Neural cell (in vitro differentiated cells): ENCODE data around the gene OTULIN. TPM values are rescaled to one million over a fixed set of nuclear protein-coding genes. Genes with fewer than 3 reads are reported as not detected.

Experiments used
- H2AFZ ChIP-seq: fragments of 200-600, 300-800 bp; sonication (generic), shearing (Covaris generic); 2 replicates; pipeline ENCODE4 v1.6.0; 2014; ENCODE audit warnings: low read depth, mild to moderate bottlenecking, antibody characterized with exemption, low read length, moderate library complexity
- H3F3A ChIP-seq: fragments of 200-600 bp; shearing (Covaris generic); 2 replicates; pipeline ENCODE4 v1.6.1; 2016; ENCODE audit warnings: mild to moderate bottlenecking, moderate library complexity, mixed read lengths, antibody characterized with exemption, low read length; ENCODE audit not compliant: insufficient read depth, poor library complexity, severe bottlenecking
- H3K27ac ChIP-seq: fragments of 200-600, 300-800 bp; sonication (generic), shearing (Covaris generic); 2 replicates; pipeline ENCODE4 v1.5.1; 2014; ENCODE audit warnings: mild to moderate bottlenecking, low read length, moderate library complexity
- H3K27me3 ChIP-seq: fragments of 300-800, 200-600 bp; sonication (generic), shearing (Covaris generic); 2 replicates; pipeline ENCODE4 v1.6.0; 2014; ENCODE audit warnings: mild to moderate bottlenecking, low read depth, low read length, moderate library complexity; ENCODE audit not compliant: insufficient read depth
- H3K36me3 ChIP-seq: fragments of 300-800, 200-600 bp; sonication (generic), shearing (Covaris generic); 2 replicates; pipeline ENCODE4 v1.5.1; 2014; ENCODE audit warnings: mild to moderate bottlenecking, antibody characterized with exemption, low read length, moderate library complexity; ENCODE audit not compliant: insufficient read depth
- H3K4me2 ChIP-seq: fragments of 300-800, 200-600 bp; sonication (generic), shearing (Covaris generic); 2 replicates; pipeline ENCODE4 v1.6.0; 2014; ENCODE audit warnings: mild to moderate bottlenecking, low read length
- H3K4me3 ChIP-seq: fragments of 300-800, 200-600 bp; sonication (generic), shearing (Covaris generic); 2 replicates; pipeline ENCODE4 v1.5.1; 2014; ENCODE audit warnings: mild to moderate bottlenecking, low read length, moderate library complexity
- H3K79me2 ChIP-seq: fragments of 200-600 bp; shearing (Covaris generic); replicated peaks from 2 replicates; pipeline ENCODE4 v1.6.0; 2014; ENCODE audit warnings: mild to moderate bottlenecking, low read length, moderate library complexity; ENCODE audit not compliant: insufficient read depth
- H3K9ac ChIP-seq: fragments of 300-800, 200-600 bp; sonication (generic), shearing (Covaris generic); 2 replicates; pipeline ENCODE4 v1.6.1; 2016; ENCODE audit warnings: mild to moderate bottlenecking, low read length, mixed read lengths
- H3K9me2 ChIP-seq: fragments of 200-600 bp; shearing (Covaris generic); 2 replicates; pipeline ENCODE4 v1.6.1; 2016; ENCODE audit warnings: mild to moderate bottlenecking, low read length, mixed read lengths; ENCODE audit not compliant: insufficient read depth
- H3K9me3 ChIP-seq: fragments of 200-600, 300-800 bp; sonication (generic), shearing (Covaris generic); 2 replicates; pipeline ENCODE4 v1.6.1; 2016; ENCODE audit warnings: mild to moderate bottlenecking, mixed run types, low read length, moderate library complexity, mixed read lengths
- H4K20me1 ChIP-seq: fragments of 200-600 bp; shearing (Covaris generic); 2 replicates; pipeline ENCODE4 v1.6.1; 2016; ENCODE audit warnings: mild to moderate bottlenecking, mixed run types; ENCODE audit not compliant: insufficient read depth
- EP300 ChIP-seq: fragments of 450-650 bp; conservative IDR thresholded peaks from 2 replicates; pipeline ENCODE4 v1.6.1; 2014; ENCODE audit warnings: antibody characterized with exemption, mild to moderate bottlenecking, moderate library complexity; ENCODE audit not compliant: poor library complexity, severe bottlenecking
- EZH2 ChIP-seq: fragments of 200-600, 300-800 bp; shearing (Covaris generic), sonication (generic); IDR thresholded peaks from 2 replicates; pipeline ENCODE4 v1.6.1; 2014; ENCODE audit warnings: antibody characterized with exemption, low read length, borderline replicate concordance, mild to moderate bottlenecking; ENCODE audit not compliant: insufficient read depth, poor library complexity, severe bottlenecking
- MXI1 ChIP-seq: fragments of 450-650 bp; conservative IDR thresholded peaks from 2 replicates; pipeline ENCODE4 v1.6.1; 2014; ENCODE audit warnings: antibody characterized with exemption, mild to moderate bottlenecking; ENCODE audit not compliant: poor library complexity, severe bottlenecking
- POLR2AphosphoS5 ChIP-seq: IDR thresholded peaks from 2 replicates; pipeline ENCODE4 v1.6.1; 2012
- RAD21 ChIP-seq: fragments of 450-650 bp; conservative IDR thresholded peaks from 2 replicates; pipeline ENCODE4 v1.6.1; 2014; ENCODE audit warnings: antibody characterized with exemption, mild to moderate bottlenecking, moderate library complexity
- SMC3 ChIP-seq: fragments of 450-650 bp; conservative IDR thresholded peaks from 2 replicates; pipeline ENCODE4 v1.6.1; 2014; ENCODE audit warnings: antibody characterized with exemption, mild to moderate bottlenecking, moderate library complexity; ENCODE audit not compliant: poor library complexity
- TAF1 ChIP-seq: IDR thresholded peaks from 2 replicates; pipeline ENCODE4 v1.6.1; 2012; ENCODE audit warnings: low read depth
- polyA plus RNA-seq: library from polyadenylated mRNA; depleted of rRNA; stranded (reverse); fragments of >200 nt; gene quantifications from 2 replicates; pipeline ENCODE4 v1.2.3, GENCODE V29; 2014
- TF ChIP-seq, protein P1 (sequence below): IDR thresholded peaks from 2 replicates; pipeline ENCODE4 v1.6.1; 2012; ENCODE audit warnings: borderline replicate concordance
- TF ChIP-seq, protein P2 (sequence below): fragments of 450-650 bp; IDR thresholded peaks from 2 replicates; pipeline ENCODE4 v1.5.1; 2014; ENCODE audit warnings: antibody characterized with exemption, mild to moderate bottlenecking, moderate library complexity; ENCODE audit not compliant: poor library complexity, severe bottlenecking

The OTULIN gene
- polyA plus RNA-seq, 1 donor from 2014 or later = 19.9 TPM

DNA sequence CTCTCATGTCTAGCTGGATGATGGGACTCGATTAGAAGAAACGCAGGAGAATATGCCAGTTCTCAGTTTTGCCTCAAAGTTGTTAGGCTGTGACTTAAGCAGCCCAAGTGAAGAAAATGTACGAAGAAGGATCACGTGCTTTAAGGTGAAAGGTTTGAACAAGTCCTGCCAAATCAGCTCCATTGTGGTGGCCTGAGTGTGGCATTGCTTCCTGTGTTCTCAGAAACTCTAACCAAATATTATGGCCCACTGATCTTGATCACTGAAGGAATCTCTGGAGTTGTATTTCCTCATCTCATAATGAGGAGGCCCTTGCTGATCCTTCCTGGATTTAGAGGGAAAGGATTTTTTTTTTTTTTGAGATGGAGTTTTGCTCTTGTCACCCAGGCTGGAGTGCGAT is 44.0 kb downstream of the OTULIN start:
- Histone ChIP-seq H2AFZ (no peak overlapping the region), H3K4me2 (no peak overlapping the region), H4K20me1 (no peaks in the 10 kb centered on the region), H3K9me3 (no peaks in the 10 kb centered on the region), H3K36me3 (peaks cover 19% of the 10 kb centered on the region), H3K9me2 (no peaks in the 10 kb centered on the region), H3K79me2 (no peaks in the 10 kb centered on the region), H3K27ac (no peak overlapping the region), H3F3A (no peaks in the 10 kb centered on the region), H3K9ac (no peak overlapping the region), H3K27me3 (no peaks in the 10 kb centered on the region), H3K4me3 (no peak overlapping the region)
- TF ChIP-seq EZH2 (no peak), TAF1 (no peak), SMC3 (no peak), POLR2AphosphoS5 (no peak)
- TF ChIP-seq, protein P1, sequence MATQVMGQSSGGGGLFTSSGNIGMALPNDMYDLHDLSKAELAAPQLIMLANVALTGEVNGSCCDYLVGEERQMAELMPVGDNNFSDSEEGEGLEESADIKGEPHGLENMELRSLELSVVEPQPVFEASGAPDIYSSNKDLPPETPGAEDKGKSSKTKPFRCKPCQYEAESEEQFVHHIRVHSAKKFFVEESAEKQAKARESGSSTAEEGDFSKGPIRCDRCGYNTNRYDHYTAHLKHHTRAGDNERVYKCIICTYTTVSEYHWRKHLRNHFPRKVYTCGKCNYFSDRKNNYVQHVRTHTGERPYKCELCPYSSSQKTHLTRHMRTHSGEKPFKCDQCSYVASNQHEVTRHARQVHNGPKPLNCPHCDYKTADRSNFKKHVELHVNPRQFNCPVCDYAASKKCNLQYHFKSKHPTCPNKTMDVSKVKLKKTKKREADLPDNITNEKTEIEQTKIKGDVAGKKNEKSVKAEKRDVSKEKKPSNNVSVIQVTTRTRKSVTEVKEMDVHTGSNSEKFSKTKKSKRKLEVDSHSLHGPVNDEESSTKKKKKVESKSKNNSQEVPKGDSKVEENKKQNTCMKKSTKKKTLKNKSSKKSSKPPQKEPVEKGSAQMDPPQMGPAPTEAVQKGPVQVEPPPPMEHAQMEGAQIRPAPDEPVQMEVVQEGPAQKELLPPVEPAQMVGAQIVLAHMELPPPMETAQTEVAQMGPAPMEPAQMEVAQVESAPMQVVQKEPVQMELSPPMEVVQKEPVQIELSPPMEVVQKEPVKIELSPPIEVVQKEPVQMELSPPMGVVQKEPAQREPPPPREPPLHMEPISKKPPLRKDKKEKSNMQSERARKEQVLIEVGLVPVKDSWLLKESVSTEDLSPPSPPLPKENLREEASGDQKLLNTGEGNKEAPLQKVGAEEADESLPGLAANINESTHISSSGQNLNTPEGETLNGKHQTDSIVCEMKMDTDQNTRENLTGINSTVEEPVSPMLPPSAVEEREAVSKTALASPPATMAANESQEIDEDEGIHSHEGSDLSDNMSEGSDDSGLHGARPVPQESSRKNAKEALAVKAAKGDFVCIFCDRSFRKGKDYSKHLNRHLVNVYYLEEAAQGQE = no peak

DNA sequence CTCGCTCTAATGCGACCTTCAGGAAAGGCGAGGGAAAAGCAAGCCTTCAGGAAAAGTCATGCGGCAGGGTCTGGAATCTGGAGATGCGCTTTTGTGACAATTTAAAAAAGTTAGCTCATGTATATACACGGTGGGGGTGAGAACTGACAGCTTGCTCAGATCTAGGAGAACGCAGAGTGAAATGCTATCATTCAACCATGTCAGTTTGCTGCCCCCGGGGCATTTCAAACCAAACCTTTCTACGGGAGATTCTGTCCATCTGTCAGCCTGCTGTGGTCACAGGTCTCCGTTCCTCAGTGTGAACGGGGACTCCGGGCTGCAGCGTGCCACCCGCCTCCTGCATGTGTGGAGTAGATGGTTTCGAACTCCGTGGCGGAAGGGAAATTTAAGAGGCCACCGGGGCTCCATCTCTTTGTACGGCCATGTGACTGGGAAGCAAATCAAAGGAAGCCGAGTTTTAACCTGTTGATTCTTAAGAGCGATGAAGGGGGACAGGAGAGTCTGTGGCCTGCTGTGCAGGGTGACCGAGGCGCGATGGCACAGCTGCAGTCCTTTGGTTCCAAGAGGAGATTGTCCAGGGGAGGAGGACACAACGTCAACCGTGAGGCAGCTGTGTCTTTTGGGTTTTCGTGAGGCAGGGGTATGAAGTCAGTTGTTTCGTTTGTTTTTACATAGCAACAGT is 45.9 kb downstream of the OTULIN start:
- TF ChIP-seq POLR2AphosphoS5 = no peak
- Histone ChIP-seq H3F3A (no peaks in the 10 kb centered on the region), H2AFZ (no peak overlapping the region), H3K4me2 (no peak overlapping the region), H3K27ac (no peak overlapping the region), H3K36me3 (peaks cover 19% of the 10 kb centered on the region), H3K9ac (no peak overlapping the region), H3K9me2 (no peaks in the 10 kb centered on the region), H3K79me2 (no peaks in the 10 kb centered on the region), H3K4me3 (no peak overlapping the region), H3K27me3 (no peaks in the 10 kb centered on the region), H4K20me1 (no peaks in the 10 kb centered on the region), H3K9me3 (no peaks in the 10 kb centered on the region)

DNA sequence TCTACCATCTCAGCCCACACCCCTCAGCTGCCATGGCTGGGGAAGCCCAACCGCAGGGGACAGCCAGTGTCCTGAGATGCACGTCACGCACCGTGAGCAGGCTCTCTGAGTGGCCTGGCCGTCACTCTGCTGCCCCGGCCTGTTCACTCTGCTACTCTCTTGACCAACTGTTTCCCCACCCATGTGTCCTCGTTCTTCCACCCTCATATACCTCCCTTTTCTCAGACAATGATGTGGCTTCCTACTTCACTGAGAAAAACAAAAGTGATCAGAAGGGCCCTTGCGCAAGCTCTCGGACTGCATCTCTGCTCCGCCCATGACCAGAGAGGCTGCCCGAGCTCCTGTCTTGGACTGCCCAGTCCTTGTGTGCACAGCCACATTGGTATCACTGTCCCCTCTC is 47.6 kb downstream of the OTULIN start:
- H2AFZ ChIP-seq = no peak overlapping the region
- no peaks in the 10 kb centered on the region for H4K20me1 ChIP-seq
- H3K79me2 ChIP-seq = no peaks in the 10 kb centered on the region
- H3K36me3 ChIP-seq = peaks cover 19% of the 10 kb centered on the region
- no peak overlapping the region for H3K9ac ChIP-seq
- TF ChIP-seq TAF1 = no peak
- TF ChIP-seq, protein P2, sequence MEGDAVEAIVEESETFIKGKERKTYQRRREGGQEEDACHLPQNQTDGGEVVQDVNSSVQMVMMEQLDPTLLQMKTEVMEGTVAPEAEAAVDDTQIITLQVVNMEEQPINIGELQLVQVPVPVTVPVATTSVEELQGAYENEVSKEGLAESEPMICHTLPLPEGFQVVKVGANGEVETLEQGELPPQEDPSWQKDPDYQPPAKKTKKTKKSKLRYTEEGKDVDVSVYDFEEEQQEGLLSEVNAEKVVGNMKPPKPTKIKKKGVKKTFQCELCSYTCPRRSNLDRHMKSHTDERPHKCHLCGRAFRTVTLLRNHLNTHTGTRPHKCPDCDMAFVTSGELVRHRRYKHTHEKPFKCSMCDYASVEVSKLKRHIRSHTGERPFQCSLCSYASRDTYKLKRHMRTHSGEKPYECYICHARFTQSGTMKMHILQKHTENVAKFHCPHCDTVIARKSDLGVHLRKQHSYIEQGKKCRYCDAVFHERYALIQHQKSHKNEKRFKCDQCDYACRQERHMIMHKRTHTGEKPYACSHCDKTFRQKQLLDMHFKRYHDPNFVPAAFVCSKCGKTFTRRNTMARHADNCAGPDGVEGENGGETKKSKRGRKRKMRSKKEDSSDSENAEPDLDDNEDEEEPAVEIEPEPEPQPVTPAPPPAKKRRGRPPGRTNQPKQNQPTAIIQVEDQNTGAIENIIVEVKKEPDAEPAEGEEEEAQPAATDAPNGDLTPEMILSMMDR = no peak
- TF ChIP-seq, protein P1 = no peak
- no peak for TF ChIP-seq RAD21
- no peak for TF ChIP-seq POLR2AphosphoS5
- TF ChIP-seq MXI1 = no peak
- TF ChIP-seq EP300 = no peak
- TF ChIP-seq EZH2 = no peak
- H3F3A ChIP-seq = no peaks in the 10 kb centered on the region
- H3K9me2 ChIP-seq = no peaks in the 10 kb centered on the region
- H3K9me3 ChIP-seq = no peaks in the 10 kb centered on the region
- no peak overlapping the region for H3K27ac ChIP-seq
- no peaks in the 10 kb centered on the region for H3K27me3 ChIP-seq
- H3K4me3 ChIP-seq = no peak overlapping the region
- H3K4me2 ChIP-seq = no peak overlapping the region
